A549 (cell line): ENCODE measurements around the gene COG5.

Experiments
- ATOH8 ChIP-seq: fragments of 250-450 bp; sonication (Bioruptor Pico); IDR thresholded peaks from 2 replicates; pipeline ENCODE4 v1.5.0; 2020; ENCODE audit warnings: low read depth, mild to moderate bottlenecking, moderate library complexity
- CTCF ChIP-seq: fragments of >200 bp; sonication (Bioruptor Twin); formaldehyde crosslinking; IDR thresholded peaks from 3 replicates; pipeline ENCODE4 v1.5.1; 2016
- EHMT2 ChIP-seq: fragments of 200-600 bp; sonication (generic); IDR thresholded peaks from 2 replicates; pipeline ENCODE4 v1.6.1; 2016; ENCODE audit warnings: antibody characterized with exemption, low read depth, mild to moderate bottlenecking, moderate library complexity
- EP300 ChIP-seq, 2 experiments: fragments of >200 bp; sonication (Bioruptor Twin); formaldehyde crosslinking; IDR thresholded peaks; 2 replicates in 1 of 2; 3 replicates in 1 of 2; pipeline ENCODE4 v1.6.1; 2016 to 2017
- JUN ChIP-seq, 2 experiments: fragments of >200 bp; sonication (Bioruptor Twin); formaldehyde crosslinking; IDR thresholded peaks; 2 replicates in 1 of 2; 3 replicates in 1 of 2; pipeline ENCODE4 v1.6.1; 2016 to 2017
- JUNB ChIP-seq: fragments of >200 bp; sonication (Bioruptor Twin); formaldehyde crosslinking; IDR thresholded peaks from 2 replicates; pipeline ENCODE4 v1.6.1; 2016
- KDM1A ChIP-seq: fragments of 200-600 bp; sonication (generic); IDR thresholded peaks from 2 replicates; pipeline ENCODE4 v1.6.1; 2016; ENCODE audit warnings: low read depth, mild to moderate bottlenecking
- NFE2L2 ChIP-seq: fragments of 150-350 bp; conservative IDR thresholded peaks from 2 replicates; pipeline ENCODE4 v1.6.1; 2014; ENCODE audit warnings: low read length
- POLR2A ChIP-seq: IDR thresholded peaks from 2 replicates; pipeline ENCODE4 v1.6.1; 2012; ENCODE audit warnings: mild to moderate bottlenecking, low read length
- REST ChIP-seq: fragments of 200-600 bp; sonication (generic); IDR thresholded peaks from 2 replicates; pipeline ENCODE4 v1.6.1; 2016; ENCODE audit warnings: antibody characterized with exemption, mild to moderate bottlenecking, moderate library complexity
- RFX5 ChIP-seq: fragments of 450-650 bp; IDR thresholded peaks from 2 replicates; pipeline ENCODE4 v1.7.1; 2014; ENCODE audit warnings: antibody characterized with exemption, mild to moderate bottlenecking, moderate library complexity
- SMC3 ChIP-seq: fragments of >200 bp; sonication (Bioruptor Twin); formaldehyde crosslinking; IDR thresholded peaks from 3 replicates; pipeline ENCODE4 v1.6.1; 2018; ENCODE audit warnings: inconsistent platforms
- USF2 ChIP-seq: fragments of 450-650 bp; IDR thresholded peaks from 2 replicates; pipeline ENCODE4 v1.6.1; 2014; ENCODE audit warnings: antibody characterized with exemption

- TF ChIP-seq EP300 (IDR thresholded peaks at IDR 0.05) (no peak), RFX5 (no peak), USF2 (no peak), KDM1A (no peak), SMC3 (no peak), CTCF (no peak), ATOH8 (no peak), JUN (IDR thresholded peaks at IDR 0.05) (no peak), POLR2A (no peak), REST (no peak), NFE2L2 (no peak), JUNB (no peak), EHMT2 (no peak)
Measured at GRCh38 chr7:107267138-107267537, 296.6 kb downstream of the COG5 start.
